HG02852 (cell line): ENCODE data around the gene KIAA1549.

Experiments used
- ATAC-seq: cut with Tn5 transposase; IDR thresholded peaks from one replicate; pipeline ENCODE4 v1.9.1; 2021; ENCODE audit warnings: mild to moderate bottlenecking, moderate library complexity; ENCODE audit not compliant: unreplicated experiment

The KIAA1549 gene

GRCh38 chr7:138975343-138976104 lies 5.7 kb downstream of the KIAA1549 start:
- ATAC-seq: no peak

- no peak for ATAC-seq
Observed at GRCh38 chr7:138974675-138975292, 6.4 kb downstream of the KIAA1549 start.

- no peak for ATAC-seq
Observed at GRCh38 chr7:138974103-138974502, 7.1 kb downstream of the KIAA1549 start.

- no peak for ATAC-seq
Observed at GRCh38 chr7:138970952-138971351, 10.2 kb downstream of the KIAA1549 start.

- no peak for ATAC-seq
Observed at GRCh38 chr7:138970446-138970845, 10.7 kb downstream of the KIAA1549 start.

- ATAC-seq: no peak
Observed at GRCh38 chr7:138967159-138967558, 14.0 kb downstream of the KIAA1549 start.

GRCh38 chr7:138964624-138965436 lies 16.4 kb downstream of the KIAA1549 start:
- ATAC-seq: no peak

- no peak for ATAC-seq
Observed at GRCh38 chr7:138963675-138964074, 17.5 kb downstream of the KIAA1549 start.

- no peak for ATAC-seq
Observed at GRCh38 chr7:138962561-138963270, 18.5 kb downstream of the KIAA1549 start.

GRCh38 chr7:138961159-138961558 lies 20.0 kb downstream of the KIAA1549 start:
- no peak for ATAC-seq

- no peak for ATAC-seq
Observed at GRCh38 chr7:138958391-138958956, 22.7 kb downstream of the KIAA1549 start.

- ATAC-seq: no peak
Observed at GRCh38 chr7:138957753-138958390, 23.3 kb downstream of the KIAA1549 start.

GRCh38 chr7:138957217-138957616 lies 24.0 kb downstream of the KIAA1549 start:
- no peak for ATAC-seq

- no peak for ATAC-seq
Observed at GRCh38 chr7:138954545-138955475, 26.4 kb downstream of the KIAA1549 start.

GRCh38 chr7:138952791-138953190 lies 28.4 kb downstream of the KIAA1549 start:
- no peak for ATAC-seq

- ATAC-seq: no peak
Observed at GRCh38 chr7:138951953-138952352, 29.2 kb downstream of the KIAA1549 start.

- no peak for ATAC-seq
Observed at GRCh38 chr7:138949421-138950088, 31.6 kb downstream of the KIAA1549 start.

GRCh38 chr7:138948403-138948802 lies 32.8 kb downstream of the KIAA1549 start:
- no peak for ATAC-seq

GRCh38 chr7:138945821-138946220 lies 35.4 kb downstream of the KIAA1549 start:
- ATAC-seq: no peak
